GM18861 (cell line): ENCODE data around the gene PKP2.

Source experiments
- ATAC-seq: cut with Tn5 transposase; IDR thresholded peaks from one replicate; pipeline ENCODE4 v1.9.1; 2021; ENCODE audit not compliant: unreplicated experiment

The PKP2 gene

GRCh38 chr12:32756476-32757066 lies 140.0 kb downstream of the PKP2 start:
- no peak for ATAC-seq

GRCh38 chr12:32755654-32756475 lies 140.7 kb downstream of the PKP2 start, which contains the start of gene YARS2:
YARS2 (minus strand) TSS chr12:32755897; CDS start chr12:32755874, 23 bp downstream.
- ATAC-seq = peak; percentile 90

GRCh38 chr12:32755051-32755653 lies 141.4 kb downstream of the PKP2 start:
- ATAC-seq = peak; percentile 61

- ATAC-seq = no peak
Measured at GRCh38 chr12:32754111-32754510, 142.5 kb downstream of the PKP2 start.

- no peak for ATAC-seq
Measured at GRCh38 chr12:32753605-32754004, 143.0 kb downstream of the PKP2 start.

- no peak for ATAC-seq
Measured at GRCh38 chr12:32743264-32743663, 153.3 kb downstream of the PKP2 start.

- no peak for ATAC-seq
Measured at GRCh38 chr12:32742133-32742532, 154.4 kb downstream of the PKP2 start.
